GM21360 (cell line): ENCODE data around the gene TM4SF18.
"Not testable (repeated sequence)": the region's sequence is repeated elsewhere in the genome, so short reads cannot be mapped to it uniquely, and the experiment has no call there.

Experiments used
- ATAC-seq: cut with Tn5 transposase; IDR thresholded peaks from one replicate; pipeline ENCODE4 v1.9.1; 2021; ENCODE audit warnings: mild to moderate bottlenecking, moderate library complexity; ENCODE audit not compliant: unreplicated experiment

TM4SF18 gene

GRCh38 chr3:149333176-149333859 lies at the start of gene TM4SF18:
TM4SF18 (minus strand) TSS chr3:149333636; CDS start chr3:149333382, 254 bp downstream.
- ATAC-seq, result no peak

DNA sequence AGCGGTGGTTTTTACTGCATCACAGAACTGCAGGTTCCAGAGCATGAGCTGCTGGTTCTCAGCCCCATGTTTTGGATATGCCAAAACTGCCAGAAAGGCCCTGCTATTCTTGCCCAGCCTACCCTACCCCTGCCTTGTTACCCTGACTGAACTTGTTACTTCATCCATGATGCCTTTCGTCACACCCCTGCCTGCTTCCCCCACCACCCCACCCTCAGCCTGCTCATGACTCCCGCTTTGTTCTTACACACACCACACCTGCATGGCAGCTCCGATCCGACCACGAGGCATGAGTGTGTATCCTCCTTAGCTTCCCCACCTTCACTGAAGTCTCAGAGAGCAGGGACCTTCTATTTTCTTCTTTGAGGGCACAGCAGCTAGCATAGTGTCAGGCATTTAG lies 49.1 kb upstream of the TM4SF18 start:
- ATAC-seq, result no peak

GRCh38 chr3:149382101-149382467 lies 48.6 kb upstream of the TM4SF18 start:
- no peak for ATAC-seq

GRCh38 chr3:149381173-149382100 lies 48.0 kb upstream of the TM4SF18 start:
- ATAC-seq, result no peak

DNA sequence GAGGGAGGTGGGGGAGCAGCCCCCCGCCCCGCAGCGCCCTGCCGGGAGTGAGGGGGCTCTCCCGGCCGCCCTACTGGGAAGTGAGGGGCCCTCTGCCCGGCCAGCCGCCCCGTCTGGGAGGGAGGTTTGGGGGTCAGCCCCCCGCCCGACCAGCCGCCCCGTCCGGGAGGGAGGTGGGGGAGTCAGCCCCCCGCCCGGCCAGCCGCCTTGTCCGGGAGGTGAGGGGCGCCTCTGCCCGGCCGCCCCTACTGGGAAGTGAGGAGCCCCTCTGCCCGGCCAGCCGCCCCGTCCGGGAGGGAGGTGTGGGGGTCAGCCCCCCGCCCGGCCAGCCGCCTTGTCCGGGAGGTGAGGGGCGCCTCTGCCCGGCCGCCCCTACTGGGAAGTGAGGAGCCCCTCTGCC lies 46.8 kb upstream of the TM4SF18 start:
- ATAC-seq, result not testable (repeated sequence)

DNA sequence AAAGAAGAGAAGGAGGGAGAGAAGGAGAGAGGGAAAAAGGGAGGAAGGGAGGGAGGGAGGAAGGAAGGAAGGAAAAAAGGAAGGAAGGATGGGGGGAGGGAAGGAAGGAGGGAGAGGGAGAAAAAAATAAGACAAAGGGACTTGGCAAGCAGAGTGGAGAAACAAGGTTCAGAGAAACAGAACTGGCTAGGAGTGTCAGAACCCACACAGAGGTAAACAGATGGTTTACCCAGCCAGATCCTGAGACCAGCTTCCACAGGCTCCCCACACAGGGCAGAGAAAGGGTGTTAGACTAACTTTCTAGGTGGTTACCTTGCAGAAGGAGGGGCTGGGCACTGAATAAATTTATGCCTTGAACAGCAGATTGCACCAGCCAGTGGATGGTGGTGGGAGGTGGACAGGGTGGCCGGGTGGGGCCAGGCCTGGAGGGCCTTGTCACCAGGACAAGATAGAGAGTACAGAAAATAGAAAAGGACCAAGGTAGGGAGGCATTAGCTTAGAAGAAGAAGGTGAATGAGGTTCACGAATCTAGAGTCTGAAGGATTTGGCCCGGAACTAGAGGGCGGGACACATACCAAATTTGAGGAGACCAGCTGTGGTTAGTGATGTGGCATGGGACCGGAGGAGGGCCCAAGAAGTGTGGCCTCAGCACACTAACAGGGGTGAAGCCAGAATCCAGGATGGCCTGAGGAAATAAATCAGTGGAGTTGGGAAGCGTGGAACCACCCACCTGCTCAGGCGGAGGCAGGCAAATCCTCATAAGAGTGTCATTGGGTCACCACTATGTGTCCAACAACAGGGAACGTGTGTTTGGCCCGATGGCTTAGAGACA lies 45.3 kb upstream of the TM4SF18 start:
- no peak for ATAC-seq

DNA sequence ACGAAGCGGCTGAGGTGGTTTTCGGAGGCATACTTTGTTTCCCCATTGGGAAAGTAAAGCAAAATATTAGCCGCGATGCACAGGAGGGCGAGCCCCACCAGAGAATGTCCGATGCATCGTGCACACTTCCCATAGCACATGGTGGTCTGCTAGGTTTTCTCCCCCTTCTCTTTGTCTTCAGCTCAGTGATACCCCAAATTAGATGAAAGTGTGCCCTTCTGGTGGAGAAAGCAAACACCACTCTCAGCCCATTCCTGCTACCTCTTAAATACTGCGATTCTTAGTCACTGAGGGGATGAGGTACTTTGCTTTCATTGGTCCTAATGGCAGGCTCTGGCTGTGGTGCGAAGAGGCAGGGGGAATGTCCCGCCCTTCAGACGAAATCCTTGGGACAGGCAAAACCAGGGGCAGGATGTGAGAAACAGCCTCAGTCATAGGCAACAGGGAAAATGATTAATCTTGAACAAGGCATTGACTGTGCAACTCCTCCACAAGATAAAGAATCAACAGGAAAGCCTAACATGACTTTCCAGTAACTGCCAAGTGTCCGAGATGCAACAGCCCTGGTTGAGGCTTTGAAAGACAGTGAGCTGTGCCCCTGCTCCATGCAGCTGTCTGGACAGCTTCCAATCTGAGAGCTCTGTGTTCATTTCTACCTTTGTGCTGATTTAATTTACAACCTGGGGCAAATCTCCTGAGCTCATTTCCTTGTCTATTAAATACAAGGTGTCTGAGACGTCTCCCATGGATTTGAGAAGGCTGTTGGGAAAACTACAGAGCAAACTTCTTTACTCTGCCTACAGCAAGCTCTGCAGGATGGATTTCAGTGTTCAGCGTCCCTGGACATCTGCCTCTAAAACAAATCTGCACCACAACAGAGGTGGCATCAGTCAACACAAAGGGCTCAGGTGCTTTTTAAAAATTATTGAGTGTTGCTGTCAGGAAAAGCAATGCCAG lies 44.2 kb upstream of the TM4SF18 start, which contains the start of gene TM4SF1:
Gene TM4SF1, minus strand, starts transcription at position 242 of the 957 bp plus-strand sequence. Its CDS starts 102 bp downstream, at position 140.
- no peak for ATAC-seq

- no peak for ATAC-seq
These were observed 43.4 kb upstream of the TM4SF18 start for GRCh38 chr3:149376718-149377407.

GRCh38 chr3:149375501-149376196 lies 42.2 kb upstream of the TM4SF18 start:
- ATAC-seq, result no peak

DNA sequence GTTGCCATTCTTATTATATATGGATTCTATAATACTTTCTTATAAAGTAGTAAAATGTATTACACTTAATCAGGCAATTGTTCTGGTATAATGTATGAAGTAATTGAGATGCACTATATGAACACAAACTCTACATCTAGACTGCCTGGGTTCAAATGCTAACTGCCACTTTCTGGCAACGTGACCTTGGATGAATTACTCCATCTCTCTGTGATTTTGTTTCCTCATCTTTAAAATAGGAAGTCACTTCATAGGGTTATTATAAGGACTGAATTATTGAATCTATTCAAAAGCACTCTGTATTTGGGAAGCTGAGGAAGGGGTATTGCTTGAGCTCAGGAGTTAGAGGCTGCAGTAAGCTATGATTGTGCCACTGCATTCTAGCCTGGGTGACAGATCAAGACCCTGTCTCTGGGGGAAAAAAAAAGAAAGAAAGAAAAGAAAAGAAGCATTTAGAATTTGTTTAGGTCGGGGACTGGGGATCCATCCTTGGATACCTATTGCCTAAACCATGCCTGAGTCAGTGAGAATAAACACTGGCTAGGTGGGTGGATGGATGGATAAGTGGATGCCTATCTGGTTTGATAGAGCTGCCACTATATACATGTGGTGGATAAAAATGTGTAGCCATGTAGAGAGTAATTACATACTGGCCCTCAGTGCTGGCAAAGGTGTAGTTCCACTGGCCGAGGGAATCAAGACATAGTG lies 41.5 kb upstream of the TM4SF18 start:
- no peak for ATAC-seq

GRCh38 chr3:149374391-149374790 lies 41.0 kb upstream of the TM4SF18 start:
- ATAC-seq, result no peak

DNA sequence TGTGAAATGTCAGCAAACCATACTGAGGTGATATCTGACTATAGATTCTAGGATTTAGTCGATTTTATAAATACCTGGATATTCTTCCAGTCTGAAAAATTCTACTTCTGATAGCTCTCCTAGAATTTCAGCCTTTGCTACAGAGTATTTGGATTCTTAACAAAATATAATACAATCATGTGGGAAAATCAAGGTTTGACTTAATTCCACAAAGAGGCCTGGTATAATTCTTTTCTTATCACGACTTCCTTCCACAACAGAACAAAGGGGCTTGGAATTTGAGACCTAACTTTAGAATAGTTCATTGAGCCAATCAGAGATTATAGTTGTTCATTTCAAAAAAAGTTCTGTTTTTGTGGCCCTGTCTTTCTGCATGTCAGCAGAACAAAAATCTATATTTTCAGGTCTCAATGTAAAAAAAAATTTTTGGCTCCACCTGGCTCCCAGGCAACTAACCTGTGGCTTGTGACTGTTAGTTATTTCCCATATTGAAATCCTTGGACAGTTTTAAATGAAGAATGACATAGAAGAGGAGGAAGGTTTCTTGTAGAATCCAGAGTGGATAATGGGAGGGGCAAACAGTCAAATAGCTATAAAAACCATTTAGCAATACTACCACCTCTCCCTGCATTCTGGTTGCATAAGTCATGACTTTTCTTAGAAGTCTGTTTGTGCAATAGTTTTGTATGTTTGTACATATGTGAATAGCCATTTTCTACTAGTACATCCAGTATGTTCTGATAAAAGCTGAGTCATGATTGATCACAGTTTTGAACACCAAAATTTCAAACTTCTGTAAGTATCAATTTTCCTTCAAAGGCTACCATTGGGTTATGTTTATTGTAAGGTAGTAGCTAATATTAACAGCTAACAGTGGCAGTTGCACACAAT lies 40.0 kb upstream of the TM4SF18 start:
- ATAC-seq, result no peak

GRCh38 chr3:149371723-149372114 lies 38.3 kb upstream of the TM4SF18 start:
- ATAC-seq, result no peak

GRCh38 chr3:149371001-149371722 lies 37.7 kb upstream of the TM4SF18 start:
- no peak for ATAC-seq

- no peak for ATAC-seq
These were observed 36.8 kb upstream of the TM4SF18 start for GRCh38 chr3:149369991-149370866.
